Measurements from ENCODE around the gene RNASEH1. TPM values are rescaled to one million over a fixed set of nuclear protein-coding genes. Genes with fewer than 3 reads are reported as not detected.

RNASEH1 gene
- total and polyA plus RNA-seq, 2 of the 13 experiments (the other 11 are each of a cell fraction or from before 2014, with no cell fraction given), result 14.5 to 57.4 TPM

DNA sequence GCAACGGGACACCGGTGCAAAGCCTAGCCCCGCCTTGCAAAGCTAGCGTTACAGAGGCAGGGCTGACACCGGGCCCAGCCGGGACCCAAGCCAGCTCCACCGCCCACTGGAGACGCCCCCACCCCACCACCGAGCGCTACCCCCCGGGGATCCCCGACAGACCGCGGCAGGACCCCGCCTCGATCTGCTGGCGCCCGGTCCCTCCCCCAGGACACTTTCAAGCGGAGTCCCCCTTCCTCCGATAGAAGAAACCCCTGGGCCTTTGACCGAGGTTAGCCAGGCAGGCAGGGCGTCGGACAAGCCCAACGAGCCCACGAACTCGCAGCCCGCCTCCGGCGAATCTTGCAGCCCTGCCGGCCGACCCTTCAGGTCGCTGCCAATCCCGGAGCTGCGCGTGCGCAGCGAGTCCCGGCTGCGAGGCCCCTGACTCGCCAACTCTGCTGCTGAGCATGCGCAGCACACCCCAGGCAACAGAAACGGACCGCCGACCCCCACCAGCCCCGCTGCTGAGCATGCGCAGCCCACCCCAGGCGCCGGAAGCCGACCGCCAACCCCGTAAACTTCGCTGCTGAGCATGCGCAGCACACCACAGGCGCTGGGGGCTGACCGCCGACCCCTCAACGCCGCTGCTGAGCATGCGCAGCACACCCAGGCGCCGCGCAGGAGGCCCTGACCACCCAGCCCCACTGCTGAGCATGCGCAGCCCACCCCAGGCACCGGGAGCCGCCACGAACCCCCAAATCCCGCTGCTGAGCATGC is 39.5 kb downstream of the RNASEH1 start (continued):
- TF ChIP-seq PHF8 (CRISPR knock-in tag; IDR thresholded peaks at IDR 0.05), result no peak; the same call in 1 of the 2 replicates
- TF ChIP-seq ATF4 (CRISPR knock-in tag; IDR thresholded peaks at IDR 0.05), result peak in 1 of 2 experiments; percentile 76; a peak in 2 of 4 replicates
- peak; percentile 60; the same call in 1 of the 2 replicates for TF ChIP-seq ZNF12 (CRISPR knock-in tag; IDR thresholded peaks at IDR 0.05)
- TF ChIP-seq, protein P1, sequence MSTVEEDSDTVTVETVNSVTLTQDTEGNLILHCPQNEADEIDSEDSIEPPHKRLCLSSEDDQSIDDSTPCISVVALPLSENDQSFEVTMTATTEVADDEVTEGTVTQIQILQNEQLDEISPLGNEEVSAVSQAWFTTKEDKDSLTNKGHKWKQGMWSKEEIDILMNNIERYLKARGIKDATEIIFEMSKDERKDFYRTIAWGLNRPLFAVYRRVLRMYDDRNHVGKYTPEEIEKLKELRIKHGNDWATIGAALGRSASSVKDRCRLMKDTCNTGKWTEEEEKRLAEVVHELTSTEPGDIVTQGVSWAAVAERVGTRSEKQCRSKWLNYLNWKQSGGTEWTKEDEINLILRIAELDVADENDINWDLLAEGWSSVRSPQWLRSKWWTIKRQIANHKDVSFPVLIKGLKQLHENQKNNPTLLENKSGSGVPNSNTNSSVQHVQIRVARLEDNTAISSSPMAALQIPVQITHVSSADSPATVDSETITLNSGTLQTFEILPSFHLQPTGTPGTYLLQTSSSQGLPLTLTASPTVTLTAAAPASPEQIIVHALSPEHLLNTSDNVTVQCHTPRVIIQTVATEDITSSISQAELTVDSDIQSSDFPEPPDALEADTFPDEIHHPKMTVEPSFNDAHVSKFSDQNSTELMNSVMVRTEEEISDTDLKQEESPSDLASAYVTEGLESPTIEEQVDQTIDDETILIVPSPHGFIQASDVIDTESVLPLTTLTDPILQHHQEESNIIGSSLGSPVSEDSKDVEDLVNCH (CRISPR knock-in tag; IDR thresholded peaks at IDR 0.05), result 0 out of 2 replicates have a peak, but pooled peaks have one; percentile 70
- TF ChIP-seq ATF2 (CRISPR knock-in tag; IDR thresholded peaks at IDR 0.05), result 0 out of 2 replicates have a peak, but pooled peaks have one; percentile 61
- TF ChIP-seq, protein P2, sequence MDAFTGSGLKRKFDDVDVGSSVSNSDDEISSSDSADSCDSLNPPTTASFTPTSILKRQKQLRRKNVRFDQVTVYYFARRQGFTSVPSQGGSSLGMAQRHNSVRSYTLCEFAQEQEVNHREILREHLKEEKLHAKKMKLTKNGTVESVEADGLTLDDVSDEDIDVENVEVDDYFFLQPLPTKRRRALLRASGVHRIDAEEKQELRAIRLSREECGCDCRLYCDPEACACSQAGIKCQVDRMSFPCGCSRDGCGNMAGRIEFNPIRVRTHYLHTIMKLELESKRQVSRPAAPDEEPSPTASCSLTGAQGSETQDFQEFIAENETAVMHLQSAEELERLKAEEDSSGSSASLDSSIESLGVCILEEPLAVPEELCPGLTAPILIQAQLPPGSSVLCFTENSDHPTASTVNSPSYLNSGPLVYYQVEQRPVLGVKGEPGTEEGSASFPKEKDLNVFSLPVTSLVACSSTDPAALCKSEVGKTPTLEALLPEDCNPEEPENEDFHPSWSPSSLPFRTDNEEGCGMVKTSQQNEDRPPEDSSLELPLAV (CRISPR knock-in tag; conservative IDR thresholded peaks at IDR 0.05; ENCODE audit: low read depth), result no peak
- 0 out of 2 replicates have a peak, but pooled peaks have one; percentile 14 for TF ChIP-seq REPIN1 (CRISPR knock-in tag; IDR thresholded peaks at IDR 0.05; ENCODE audit: borderline replicate concordance, low read depth)
- peak; percentile 68; the same call in 1 of the 2 replicates for TF ChIP-seq ZNF441 (CRISPR knock-in tag; IDR thresholded peaks at IDR 0.05; ENCODE audit: borderline replicate concordance)
- peak; percentile 75 for TF ChIP-seq ZNF264 (CRISPR knock-in tag; IDR thresholded peaks at IDR 0.05)
- peak; percentile 47; the same call in 1 of the 2 replicates for TF ChIP-seq RBAK (CRISPR knock-in tag; IDR thresholded peaks at IDR 0.05)
- TF ChIP-seq ZNF816 (CRISPR knock-in tag; IDR thresholded peaks at IDR 0.05; ENCODE audit: borderline replicate concordance), result no peak
- no peak; the same call in 1 of the 2 replicates for TF ChIP-seq NFAT5 (CRISPR knock-in tag; IDR thresholded peaks at IDR 0.05)
- TF ChIP-seq ZFX (CRISPR knock-in tag; IDR thresholded peaks at IDR 0.05; ENCODE audit: low read depth), result peak; percentile 45; the same call in 1 of the 2 replicates
- TF ChIP-seq, protein P3, sequence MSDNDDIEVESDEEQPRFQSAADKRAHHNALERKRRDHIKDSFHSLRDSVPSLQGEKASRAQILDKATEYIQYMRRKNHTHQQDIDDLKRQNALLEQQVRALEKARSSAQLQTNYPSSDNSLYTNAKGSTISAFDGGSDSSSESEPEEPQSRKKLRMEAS (IDR thresholded peaks at IDR 0.05), result no peak

All from HepG2 (cell line).